Bronchial epithelial cell (primary cell): ENCODE measurements around the gene MRC2. TPM values are rescaled to one million over a fixed set of nuclear protein-coding genes. Genes with fewer than 3 reads are reported as not detected.

ENCODE experiments used
- DNase-seq: peaks from one replicate; pipeline ENCODE4 v3.0.0-alpha.2; 2010; ENCODE audit warnings: low read depth
- FAIRE-seq: peaks from 2 replicates; lab custom pipeline; 2011; peaks lifted over from hg19 to GRCh38; lab: Jason Lieb, UNC
- H3K27me3 ChIP-seq: 2 replicates; pipeline ENCODE4 v1.5.1; 2011; ENCODE audit warnings: low read length; ENCODE audit not compliant: control insufficient read depth, insufficient read depth
- H3K36me3 ChIP-seq: 2 replicates; pipeline ENCODE4 v1.5.1; 2011; ENCODE audit warnings: low read length; ENCODE audit not compliant: control insufficient read depth, insufficient read depth
- H3K4me3 ChIP-seq: 2 replicates; pipeline ENCODE4 v1.5.1; 2011; ENCODE audit warnings: mild to moderate bottlenecking, low read depth, low read length, control low read depth
- CTCF ChIP-seq: IDR thresholded peaks from 2 replicates; pipeline ENCODE4 v1.5.1; 2011; ENCODE audit warnings: mild to moderate bottlenecking, moderate library complexity, low read length, control low read depth, inconsistent platforms; ENCODE audit not compliant: insufficient read depth, severe bottlenecking
- total RNA-seq: library from RNA; depleted of rRNA; stranded (reverse); fragments of >200 nt; gene quantifications from 2 replicates; pipeline ENCODE4 v1.2.1, GENCODE V29; 2014

MRC2 gene
- total RNA-seq, 1 donor from 2014 or later: 9.2 TPM

- no peaks in the 10 kb centered on the region for H3K27me3 ChIP-seq
- FAIRE-seq (no peak), DNase-seq (no peak)
- H3K4me3 ChIP-seq: no peak overlapping the region
- no peaks in the 10 kb centered on the region for H3K36me3 ChIP-seq
- TF ChIP-seq CTCF: no peak
Observed at GRCh38 chr17:62648956-62649294, 21.5 kb downstream of the MRC2 start.

GRCh38 chr17:62649570-62649969 lies 22.1 kb downstream of the MRC2 start:
- Histone ChIP-seq H3K27me3 (no peaks in the 10 kb centered on the region), H3K4me3 (no peak overlapping the region), H3K36me3 (no peaks in the 10 kb centered on the region)
- DNase-seq (no peak), FAIRE-seq (no peak)
- no peak for TF ChIP-seq CTCF

DNA sequence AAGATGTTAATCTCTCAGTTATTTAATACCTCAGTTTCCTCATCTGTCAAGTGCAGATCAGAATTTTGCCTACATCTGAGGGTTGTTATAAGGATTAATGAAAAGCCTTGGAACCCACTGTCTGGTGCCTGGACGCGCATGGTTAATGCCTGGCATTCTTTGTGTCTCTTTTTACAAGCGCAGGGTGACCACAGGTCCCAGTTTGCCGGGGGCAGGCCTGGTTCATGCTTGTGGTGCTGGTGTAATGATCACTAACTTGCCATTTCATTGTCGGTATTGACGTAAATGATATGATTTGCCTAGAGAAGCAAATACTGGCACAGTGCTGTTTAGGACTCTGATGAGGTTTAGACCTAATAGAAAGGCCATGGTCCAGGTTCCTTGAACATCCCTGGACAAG lies 23.1 kb downstream of the MRC2 start:
- H3K4me3 ChIP-seq: no peak overlapping the region
- H3K36me3 ChIP-seq: no peaks in the 10 kb centered on the region
- TF ChIP-seq CTCF: no peak
- FAIRE-seq: no peak
- H3K27me3 ChIP-seq: no peaks in the 10 kb centered on the region
- no peak for DNase-seq

DNA sequence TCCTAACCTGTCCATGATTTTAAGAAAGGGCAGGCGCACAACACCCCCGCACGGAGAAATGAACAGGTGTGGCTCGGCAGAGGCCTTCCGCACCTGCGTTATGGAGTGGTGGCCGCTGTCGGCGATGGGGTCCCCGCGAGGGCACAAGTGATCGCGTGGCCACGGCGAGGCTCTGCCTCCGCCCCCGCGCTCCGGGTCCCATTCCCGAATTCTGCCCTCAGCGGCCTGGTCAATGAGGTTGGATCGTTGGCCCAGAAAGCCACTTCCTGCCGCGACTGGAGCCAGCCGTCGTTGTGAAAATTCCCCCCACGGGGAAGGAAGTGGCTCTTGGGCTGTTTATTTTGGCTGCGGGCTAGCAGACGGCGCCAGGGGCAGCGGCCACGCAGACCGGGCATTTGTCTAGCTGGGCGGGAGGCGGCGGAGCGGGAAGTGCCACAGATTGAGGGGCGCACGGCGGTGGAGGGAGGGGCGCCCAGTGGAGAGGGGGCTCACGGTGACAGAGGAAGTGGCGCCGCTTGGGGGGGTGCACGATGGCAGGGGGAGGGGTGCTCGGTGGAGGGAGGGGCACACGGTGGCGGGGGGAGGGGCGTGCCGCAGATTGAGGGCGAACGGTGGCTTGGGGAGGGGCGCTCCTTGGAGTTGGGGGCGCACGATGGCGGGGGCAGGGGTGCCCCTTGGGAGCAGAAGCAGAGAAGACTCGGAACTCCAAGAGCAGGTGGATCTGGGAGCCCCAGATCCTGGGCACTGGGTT lies 25.0 kb downstream of the MRC2 start:
- Histone ChIP-seq H3K27me3 (no peaks in the 10 kb centered on the region), H3K36me3 (no peaks in the 10 kb centered on the region), H3K4me3 (peak overlapping the region; percentile 34)
- DNase-seq (peak; percentile 28), FAIRE-seq (no peak)
- no peak for TF ChIP-seq CTCF

- DNase-seq (no peak), FAIRE-seq (no peak)
- no peaks in the 10 kb centered on the region for H3K36me3 ChIP-seq
- peak overlapping the region; percentile 34 for H3K4me3 ChIP-seq
- no peaks in the 10 kb centered on the region for H3K27me3 ChIP-seq
- TF ChIP-seq CTCF: no peak
Observed at GRCh38 chr17:62653002-62653825, 25.7 kb downstream of the MRC2 start.
